ENCODE results near the gene SNRNP48. TPM values are rescaled to one million over a fixed set of nuclear protein-coding genes. Genes with fewer than 3 reads are reported as not detected.

Gene SNRNP48
- polyA plus RNA-seq, 1 donor (not counting 4 experiments of a cell fraction or from before 2014, with no cell fraction given) = 12.2 TPM

DNA sequence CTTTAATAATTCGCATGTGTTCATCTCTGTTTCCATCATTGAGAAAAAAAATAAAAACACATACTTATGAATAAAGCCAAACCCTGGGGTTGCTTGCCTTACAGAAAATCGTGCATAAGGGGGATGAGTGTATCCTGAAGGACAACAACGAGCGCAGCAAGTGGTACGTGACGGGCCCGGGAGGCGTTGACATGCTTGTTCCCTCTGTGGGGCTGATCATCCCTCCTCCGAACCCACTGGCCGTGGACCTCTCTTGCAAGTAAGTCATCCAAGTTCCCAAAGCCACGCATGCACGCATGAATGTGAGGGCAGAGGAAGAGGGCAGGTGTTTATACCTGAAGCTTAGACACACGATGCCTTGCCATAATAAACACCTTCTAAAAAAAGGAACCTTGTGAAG lies 20.9 kb upstream of the SNRNP48 start:
- dilution Hi-C loops (cut with MboI; ENCODE audit: extremely low pct_ligation_motif_present, low sequenced_read_pairs) = no loop called here
- no peak for FAIRE-seq
- peaks cover 68 to 70% of the 10 kb centered on the region in 2 experiments for H3K36me3 ChIP-seq (ENCODE audit: control insufficient read depth in 2 of 2, extremely low read depth in 1 of 2, insufficient read depth in 2 of 2, low read length in 2 of 2)
- H4K20me1 ChIP-seq (ENCODE audit: control insufficient read depth, extremely low read depth, insufficient read depth, low read length) = peaks cover 3% of the 10 kb centered on the region
- H3K4me2 ChIP-seq (ENCODE audit: control insufficient read depth, extremely low read depth, insufficient read depth, low read depth, low read length) = no peak overlapping the region
- no peak overlapping the region for H2AFZ ChIP-seq (ENCODE audit: control insufficient read depth, low read length)
- no peak overlapping the region for H3K4me3 ChIP-seq (ENCODE audit: control insufficient read depth in 2 of 3, extremely low read depth in 1 of 3, insufficient read depth in 2 of 3, low read depth in 1 of 3, low read length in 3 of 3)
- no peak overlapping the region for H3K9ac ChIP-seq (ENCODE audit: control insufficient read depth, extremely low read depth, insufficient read depth, low read length)
- H3K9me3 ChIP-seq (ENCODE audit: control insufficient read depth, low read depth, low read length) = no peaks in the 10 kb centered on the region
- DNase-seq (ENCODE audit: low read depth, low spot score) = no peak
- no peaks in the 10 kb centered on the region for H3K9me1 ChIP-seq (ENCODE audit: control insufficient read depth, extremely low read depth, insufficient read depth, low read length)
- no peak overlapping the region for H3K27ac ChIP-seq (ENCODE audit: control insufficient read depth, insufficient read depth, low read length)
- peaks cover 35% of the 10 kb centered on the region for H3K79me2 ChIP-seq (ENCODE audit: control insufficient read depth, insufficient read depth, low read length)
- TF ChIP-seq EZH2 (IDR thresholded peaks at IDR 0.05; ENCODE audit: low read length) = no peak
- TF ChIP-seq, protein P1, sequence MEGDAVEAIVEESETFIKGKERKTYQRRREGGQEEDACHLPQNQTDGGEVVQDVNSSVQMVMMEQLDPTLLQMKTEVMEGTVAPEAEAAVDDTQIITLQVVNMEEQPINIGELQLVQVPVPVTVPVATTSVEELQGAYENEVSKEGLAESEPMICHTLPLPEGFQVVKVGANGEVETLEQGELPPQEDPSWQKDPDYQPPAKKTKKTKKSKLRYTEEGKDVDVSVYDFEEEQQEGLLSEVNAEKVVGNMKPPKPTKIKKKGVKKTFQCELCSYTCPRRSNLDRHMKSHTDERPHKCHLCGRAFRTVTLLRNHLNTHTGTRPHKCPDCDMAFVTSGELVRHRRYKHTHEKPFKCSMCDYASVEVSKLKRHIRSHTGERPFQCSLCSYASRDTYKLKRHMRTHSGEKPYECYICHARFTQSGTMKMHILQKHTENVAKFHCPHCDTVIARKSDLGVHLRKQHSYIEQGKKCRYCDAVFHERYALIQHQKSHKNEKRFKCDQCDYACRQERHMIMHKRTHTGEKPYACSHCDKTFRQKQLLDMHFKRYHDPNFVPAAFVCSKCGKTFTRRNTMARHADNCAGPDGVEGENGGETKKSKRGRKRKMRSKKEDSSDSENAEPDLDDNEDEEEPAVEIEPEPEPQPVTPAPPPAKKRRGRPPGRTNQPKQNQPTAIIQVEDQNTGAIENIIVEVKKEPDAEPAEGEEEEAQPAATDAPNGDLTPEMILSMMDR (optimal IDR thresholded peaks at IDR 0.05 in 1 of 3, IDR thresholded peaks at IDR 0.05 in 1 of 3, conservative IDR thresholded peaks at IDR 0.05 in 1 of 3; ENCODE audit: extremely low read depth in 1 of 3, insufficient read depth in 2 of 3, low read length in 3 of 3) = no peak
- no peaks in the 10 kb centered on the region for H3K4me1 ChIP-seq (ENCODE audit: control insufficient read depth, extremely low read depth, insufficient read depth, low read length)
- no peaks in the 10 kb centered on the region for H3K27me3 ChIP-seq (ENCODE audit: control insufficient read depth, extremely low read depth, insufficient read depth, low read length)

DNA sequence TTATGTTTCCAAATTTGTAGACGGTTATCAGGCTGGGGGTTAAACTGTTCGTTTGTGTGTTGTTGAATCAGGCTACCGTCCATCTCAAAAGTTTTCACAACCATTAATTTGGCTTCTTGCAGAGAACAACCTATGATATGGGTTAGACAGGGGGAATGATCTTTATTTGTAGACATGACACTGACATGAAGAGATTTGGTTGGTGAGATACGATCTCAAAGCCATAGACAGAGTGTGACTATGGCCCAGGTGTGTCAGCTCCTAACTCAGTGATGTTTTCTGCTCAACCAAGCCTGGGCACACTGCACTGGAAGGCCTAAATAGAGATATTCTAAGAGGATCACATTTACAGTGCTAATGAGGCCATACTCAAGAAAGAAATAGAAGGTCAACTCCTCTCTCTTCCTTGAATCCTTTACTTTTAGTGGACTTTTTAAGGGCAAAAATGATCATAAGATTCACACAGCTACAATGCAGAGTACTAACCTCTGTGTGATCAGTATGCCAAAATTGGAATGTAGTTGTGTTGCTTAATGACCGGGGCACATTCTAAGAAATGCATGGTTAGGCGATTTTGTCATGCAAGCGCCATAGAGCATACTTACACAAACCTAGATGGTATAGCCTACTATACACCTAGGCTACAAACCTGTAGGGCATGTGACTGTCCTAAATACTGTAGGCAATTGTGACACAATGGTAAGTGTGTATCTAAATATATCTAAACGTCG lies 17.6 kb upstream of the SNRNP48 start:
- no peaks in the 10 kb centered on the region for H4K20me1 ChIP-seq (ENCODE audit: control insufficient read depth, extremely low read depth, insufficient read depth, low read length)

More for the DNA sequence above, 17.6 kb upstream of the SNRNP48 start:
- H3K9ac ChIP-seq (ENCODE audit: control insufficient read depth, extremely low read depth, insufficient read depth, low read length) = no peak overlapping the region
- H3K27ac ChIP-seq (ENCODE audit: control insufficient read depth, insufficient read depth, low read length) = no peak overlapping the region
- no peak overlapping the region for H2AFZ ChIP-seq (ENCODE audit: control insufficient read depth, low read length)
- dilution Hi-C loops (cut with MboI; ENCODE audit: extremely low pct_ligation_motif_present, low sequenced_read_pairs) = no loop called here
- H3K36me3 ChIP-seq (ENCODE audit: control insufficient read depth in 2 of 2, extremely low read depth in 1 of 2, insufficient read depth in 2 of 2, low read length in 2 of 2) = peaks cover 58 to 69% of the 10 kb centered on the region in 2 experiments
- no peaks in the 10 kb centered on the region for H3K4me1 ChIP-seq (ENCODE audit: control insufficient read depth, extremely low read depth, insufficient read depth, low read length)
- FAIRE-seq = no peak
- DNase-seq (ENCODE audit: low read depth, low spot score) = no peak
- peaks cover 23% of the 10 kb centered on the region for H3K79me2 ChIP-seq (ENCODE audit: control insufficient read depth, insufficient read depth, low read length)
- H3K4me2 ChIP-seq (ENCODE audit: control insufficient read depth, extremely low read depth, insufficient read depth, low read depth, low read length) = no peak overlapping the region
- no peak for TF ChIP-seq EZH2 (IDR thresholded peaks at IDR 0.05; ENCODE audit: low read length)
- TF ChIP-seq, protein P1 (optimal IDR thresholded peaks at IDR 0.05 in 1 of 3, IDR thresholded peaks at IDR 0.05 in 1 of 3, conservative IDR thresholded peaks at IDR 0.05 in 1 of 3; ENCODE audit: extremely low read depth in 1 of 3, insufficient read depth in 2 of 3, low read length in 3 of 3) = no peak
- H3K9me1 ChIP-seq (ENCODE audit: control insufficient read depth, extremely low read depth, insufficient read depth, low read length) = no peaks in the 10 kb centered on the region
- H3K9me3 ChIP-seq (ENCODE audit: control insufficient read depth, low read depth, low read length) = no peaks in the 10 kb centered on the region
- H3K4me3 ChIP-seq (ENCODE audit: control insufficient read depth in 2 of 3, extremely low read depth in 1 of 3, insufficient read depth in 2 of 3, low read depth in 1 of 3, low read length in 3 of 3) = no peak overlapping the region
- no peaks in the 10 kb centered on the region for H3K27me3 ChIP-seq (ENCODE audit: control insufficient read depth, extremely low read depth, insufficient read depth, low read length)
